B cell (primary cell): ENCODE results near the gene NAV1.

Source experiments
- CTCF ChIP-seq: fragments of 200-600 bp; IDR thresholded peaks from one replicate; pipeline ENCODE4 v1.8.0; 2022; ENCODE audit warnings: antibody characterized with exemption, mild to moderate bottlenecking
- EZH2 ChIP-seq: IDR thresholded peaks from 2 replicates; pipeline ENCODE4 v1.6.1; 2012; ENCODE audit warnings: borderline replicate concordance, low read depth, mild to moderate bottlenecking, moderate library complexity, low read length; ENCODE audit not compliant: insufficient read depth, poor library complexity, severe bottlenecking

GRCh38 chr1:201578008-201578888, 39.3 kb downstream of the NAV1 start:
- TF ChIP-seq CTCF, result no peak
- no peak for TF ChIP-seq EZH2
